Astrocyte (in vitro differentiated cells and primary cell): ENCODE measurements around the gene ATG7. TPM values are rescaled to one million over a fixed set of nuclear protein-coding genes. Genes with fewer than 3 reads are reported as not detected.

Experiments
- DNase-seq: peaks from one replicate; pipeline ENCODE4 v3.0.0-alpha.2; 2010; ENCODE audit warnings: low read depth
- FAIRE-seq: peaks from 2 replicates; lab custom pipeline; 2011; peaks lifted over from hg19 to GRCh38; lab: Jason Lieb, UNC
- H2AFZ ChIP-seq: 2 replicates; pipeline ENCODE4 v1.6.0; 2012; ENCODE audit warnings: low read depth, low read length, inconsistent platforms
- H3K27ac ChIP-seq: 2 replicates; pipeline ENCODE4 v1.5.1; 2011; ENCODE audit warnings: low read depth, low read length, inconsistent platforms
- H3K27me3 ChIP-seq: 2 replicates; pipeline ENCODE4 v1.6.0; 2011; ENCODE audit warnings: low read length, inconsistent platforms; ENCODE audit not compliant: insufficient read depth
- H3K36me3 ChIP-seq: 2 replicates; pipeline ENCODE4 v1.5.1; 2011; ENCODE audit warnings: low read length, inconsistent platforms; ENCODE audit not compliant: insufficient read depth
- H3K4me1 ChIP-seq: 2 replicates; pipeline ENCODE4 v1.5.1; 2011; ENCODE audit warnings: low read length, inconsistent platforms; ENCODE audit not compliant: insufficient read depth
- H3K4me2 ChIP-seq: 2 replicates; pipeline ENCODE4 v1.6.0; 2012; ENCODE audit warnings: low read length, inconsistent platforms
- H3K4me3 ChIP-seq: 2 replicates; pipeline ENCODE4 v1.5.1; 2011; ENCODE audit warnings: low read depth, mild to moderate bottlenecking, low read length, inconsistent platforms; ENCODE audit not compliant: insufficient read depth
- H3K79me2 ChIP-seq: 2 replicates; pipeline ENCODE4 v1.6.0; 2012; ENCODE audit warnings: mild to moderate bottlenecking, low read length, inconsistent platforms; ENCODE audit not compliant: insufficient read depth
- H3K9ac ChIP-seq: 2 replicates; pipeline ENCODE4 v1.6.0; 2012; ENCODE audit warnings: mild to moderate bottlenecking, low read length, inconsistent platforms
- H3K9me3 ChIP-seq: 2 replicates; pipeline ENCODE4 v1.5.1; 2012; ENCODE audit warnings: low read depth, mild to moderate bottlenecking, low read length, inconsistent platforms; ENCODE audit not compliant: insufficient read depth
- H4K20me1 ChIP-seq: 2 replicates; pipeline ENCODE4 v1.6.0; 2012; ENCODE audit warnings: low read length, inconsistent platforms; ENCODE audit not compliant: insufficient read depth
- H3K27ac Mint-ChIP-seq: one replicate; pipeline ENCODE4 v1.8.0; 2021; ENCODE audit warnings: mild to moderate bottlenecking, mixed read lengths; ENCODE audit not compliant: unreplicated experiment
- H3K27me3 Mint-ChIP-seq: one replicate; pipeline ENCODE4 v1.8.0; 2021; ENCODE audit warnings: low read depth, mixed read lengths; ENCODE audit not compliant: unreplicated experiment
- H3K36me3 Mint-ChIP-seq: one replicate; pipeline ENCODE4 v1.8.0; 2021; ENCODE audit warnings: low read depth, mixed read lengths; ENCODE audit not compliant: unreplicated experiment
- H3K4me1 Mint-ChIP-seq: one replicate; pipeline ENCODE4 v1.8.0; 2021; ENCODE audit warnings: low read depth, mixed read lengths; ENCODE audit not compliant: unreplicated experiment
- H3K4me3 Mint-ChIP-seq: one replicate; pipeline ENCODE4 v1.8.0; 2021; ENCODE audit warnings: mild to moderate bottlenecking, moderate library complexity, mixed read lengths; ENCODE audit not compliant: unreplicated experiment
- H3K9me3 Mint-ChIP-seq: one replicate; pipeline ENCODE4 v1.8.0; 2021; ENCODE audit warnings: mild to moderate bottlenecking, mixed read lengths; ENCODE audit not compliant: unreplicated experiment
- CTCF ChIP-seq: IDR thresholded peaks from 2 replicates; pipeline ENCODE4 v1.5.1; 2011; ENCODE audit warnings: low read depth, mild to moderate bottlenecking, inconsistent platforms, low read length, moderate library complexity; ENCODE audit not compliant: insufficient read depth
- EZH2 ChIP-seq: IDR thresholded peaks from 2 replicates; pipeline ENCODE4 v1.6.1; 2012; ENCODE audit warnings: mild to moderate bottlenecking, low read length, inconsistent platforms; ENCODE audit not compliant: insufficient read depth
- total RNA-seq: library from RNA; stranded (reverse); gene quantifications from 2 replicates; pipeline ENCODE4 v1.2.1, GENCODE V29; 2021

The ATG7 gene
- total RNA-seq, 1 donor from 2014 or later: 29.5 TPM

GRCh38 chr3:11582191-11582968 is 310.2 kb downstream of the ATG7 start:
- peak overlapping the region; percentile 90 for H3K4me2 ChIP-seq
- peak overlapping the region; percentile 81 for H3K9ac ChIP-seq
- H3K27me3 ChIP-seq: no peaks in the 10 kb centered on the region
- peaks cover 7% of the 10 kb centered on the region for H3K36me3 ChIP-seq
- FAIRE-seq (no peak), DNase-seq (peak; percentile 90)
- no peaks in the 10 kb centered on the region for H3K27me3 Mint-ChIP-seq
- no peaks in the 10 kb centered on the region for H3K9me3 ChIP-seq
- H3K9me3 Mint-ChIP-seq: no peaks in the 10 kb centered on the region
- H4K20me1 ChIP-seq: peaks cover 91% of the 10 kb centered on the region
- peak overlapping the region; percentile 41 for H3K27ac Mint-ChIP-seq
- H3K4me3 ChIP-seq: peak overlapping the region; percentile 54
- peaks cover 11% of the 10 kb centered on the region for H3K36me3 Mint-ChIP-seq
- peaks cover 43% of the 10 kb centered on the region for H3K4me1 ChIP-seq
- H3K4me1 Mint-ChIP-seq: peaks cover 63% of the 10 kb centered on the region
- no peak overlapping the region for H2AFZ ChIP-seq
- TF ChIP-seq EZH2 (no peak), CTCF (no peak)
- peaks cover 98% of the 10 kb centered on the region for H3K79me2 ChIP-seq
- H3K27ac ChIP-seq: peak overlapping the region; percentile 77
- H3K4me3 Mint-ChIP-seq: peak overlapping the region; percentile 73

GRCh38 chr3:11583235-11583634 is 311.0 kb downstream of the ATG7 start:
- Mint-ChIP-seq H3K27ac (no peak overlapping the region), H3K4me3 (no peak overlapping the region), H3K36me3 (peaks cover 8% of the 10 kb centered on the region), H3K9me3 (no peaks in the 10 kb centered on the region), H3K27me3 (no peaks in the 10 kb centered on the region), H3K4me1 (peaks cover 68% of the 10 kb centered on the region)
- Histone ChIP-seq H4K20me1 (peaks cover 91% of the 10 kb centered on the region), H3K27me3 (no peaks in the 10 kb centered on the region), H3K9me3 (no peaks in the 10 kb centered on the region), H3K27ac (peak overlapping the region; percentile 77), H3K4me3 (no peak overlapping the region), H3K79me2 (peaks cover 98% of the 10 kb centered on the region), H2AFZ (no peak overlapping the region), H3K4me2 (peak overlapping the region; percentile 90), H3K36me3 (peaks cover 7% of the 10 kb centered on the region), H3K4me1 (peaks cover 43% of the 10 kb centered on the region), H3K9ac (peak overlapping the region; percentile 81)
- DNase-seq (no peak), FAIRE-seq (no peak)
- no peak for TF ChIP-seq EZH2
- no peak for TF ChIP-seq CTCF

- no peak for FAIRE-seq
- peaks cover 43% of the 10 kb centered on the region for H3K4me1 ChIP-seq
- no peak overlapping the region for H2AFZ ChIP-seq
- H4K20me1 ChIP-seq: peaks cover 94% of the 10 kb centered on the region
- H3K9me3 ChIP-seq: no peaks in the 10 kb centered on the region
- Mint-ChIP-seq H3K27ac (no peak overlapping the region), H3K27me3 (no peaks in the 10 kb centered on the region), H3K4me3 (peak overlapping the region; percentile 51), H3K4me1 (peaks cover 72% of the 10 kb centered on the region), H3K9me3 (no peaks in the 10 kb centered on the region), H3K36me3 (peaks cover 8% of the 10 kb centered on the region)
- peak overlapping the region; percentile 90 for H3K4me2 ChIP-seq
- peak; percentile 50 for DNase-seq
- peak overlapping the region; percentile 81 for H3K9ac ChIP-seq
- no peaks in the 10 kb centered on the region for H3K27me3 ChIP-seq
- peaks cover 7% of the 10 kb centered on the region for H3K36me3 ChIP-seq
- no peak for TF ChIP-seq CTCF
- no peak for TF ChIP-seq EZH2
- no peak overlapping the region for H3K4me3 ChIP-seq
- H3K27ac ChIP-seq: peak overlapping the region; percentile 77
- peaks cover 98% of the 10 kb centered on the region for H3K79me2 ChIP-seq
Measured at GRCh38 chr3:11583638-11584046, 311.4 kb downstream of the ATG7 start.
